Fibroblast of mammary gland (primary cell): ENCODE results near the gene DAZAP2.

Source experiments
- DNase-seq: peaks from one replicate; pipeline ENCODE4 v3.0.0-alpha.2; 2010; ENCODE audit warnings: low read depth
- H3K4me3 ChIP-seq: 2 replicates; pipeline ENCODE4 v1.5.1; 2011; ENCODE audit warnings: low read depth, mild to moderate bottlenecking, low read length, moderate library complexity; ENCODE audit not compliant: control insufficient read depth
- TF ChIP-seq, protein P1 (sequence below): conservative IDR thresholded peaks from 2 replicates; pipeline ENCODE4 v1.5.1; 2011; ENCODE audit warnings: low read depth, low read length, inconsistent platforms; ENCODE audit not compliant: control insufficient read depth, insufficient read depth

DAZAP2 gene

DNA sequence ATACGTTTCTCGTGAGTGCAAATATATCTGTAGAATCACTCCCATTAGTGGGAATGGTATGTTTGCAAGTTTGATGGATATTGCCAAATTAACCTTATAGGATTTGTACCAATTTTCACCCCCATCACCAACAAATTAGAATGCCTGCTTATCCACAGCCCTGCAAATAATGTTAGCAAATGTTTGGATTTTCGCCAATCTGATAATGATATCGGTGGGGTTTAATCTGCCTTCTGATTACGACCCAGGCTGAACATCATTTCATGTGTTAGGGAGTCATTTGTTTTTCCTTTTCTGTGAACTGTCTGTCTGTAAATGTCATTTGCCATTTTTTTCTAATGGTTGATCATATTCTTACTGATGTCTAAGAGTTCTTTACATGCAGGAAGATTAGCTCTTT lies 4.1 kb upstream of the DAZAP2 start:
- H3K4me3 ChIP-seq = no peak overlapping the region
- DNase-seq = no peak
- TF ChIP-seq, protein P1, sequence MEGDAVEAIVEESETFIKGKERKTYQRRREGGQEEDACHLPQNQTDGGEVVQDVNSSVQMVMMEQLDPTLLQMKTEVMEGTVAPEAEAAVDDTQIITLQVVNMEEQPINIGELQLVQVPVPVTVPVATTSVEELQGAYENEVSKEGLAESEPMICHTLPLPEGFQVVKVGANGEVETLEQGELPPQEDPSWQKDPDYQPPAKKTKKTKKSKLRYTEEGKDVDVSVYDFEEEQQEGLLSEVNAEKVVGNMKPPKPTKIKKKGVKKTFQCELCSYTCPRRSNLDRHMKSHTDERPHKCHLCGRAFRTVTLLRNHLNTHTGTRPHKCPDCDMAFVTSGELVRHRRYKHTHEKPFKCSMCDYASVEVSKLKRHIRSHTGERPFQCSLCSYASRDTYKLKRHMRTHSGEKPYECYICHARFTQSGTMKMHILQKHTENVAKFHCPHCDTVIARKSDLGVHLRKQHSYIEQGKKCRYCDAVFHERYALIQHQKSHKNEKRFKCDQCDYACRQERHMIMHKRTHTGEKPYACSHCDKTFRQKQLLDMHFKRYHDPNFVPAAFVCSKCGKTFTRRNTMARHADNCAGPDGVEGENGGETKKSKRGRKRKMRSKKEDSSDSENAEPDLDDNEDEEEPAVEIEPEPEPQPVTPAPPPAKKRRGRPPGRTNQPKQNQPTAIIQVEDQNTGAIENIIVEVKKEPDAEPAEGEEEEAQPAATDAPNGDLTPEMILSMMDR = no peak

DNA sequence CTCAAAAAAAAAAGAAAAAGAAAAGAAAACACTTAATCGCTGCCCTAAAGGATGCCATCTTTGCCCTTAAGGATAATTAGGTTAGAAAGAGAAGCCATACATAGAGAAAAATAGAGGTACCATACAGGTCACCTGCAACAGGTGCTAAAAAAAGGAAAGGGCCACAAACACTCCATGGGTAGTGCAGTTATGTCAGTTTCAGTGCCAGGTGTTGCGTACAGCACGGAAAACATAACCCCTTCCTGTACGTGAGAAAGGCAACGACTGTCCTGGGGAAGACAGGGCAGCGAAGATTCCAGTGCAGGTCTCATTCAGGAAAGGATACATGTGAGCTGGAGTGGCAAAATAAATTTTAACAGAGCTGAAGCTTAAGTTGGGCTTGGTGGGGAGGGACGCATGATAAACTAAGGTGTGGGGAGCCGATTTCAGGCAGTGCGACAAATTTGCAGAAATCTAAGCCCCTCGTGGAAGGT lies 553 bp upstream of the DAZAP2 start:
- peak overlapping the region; percentile 100 for H3K4me3 ChIP-seq
- no peak for DNase-seq
- TF ChIP-seq, protein P1 = no peak

DNA sequence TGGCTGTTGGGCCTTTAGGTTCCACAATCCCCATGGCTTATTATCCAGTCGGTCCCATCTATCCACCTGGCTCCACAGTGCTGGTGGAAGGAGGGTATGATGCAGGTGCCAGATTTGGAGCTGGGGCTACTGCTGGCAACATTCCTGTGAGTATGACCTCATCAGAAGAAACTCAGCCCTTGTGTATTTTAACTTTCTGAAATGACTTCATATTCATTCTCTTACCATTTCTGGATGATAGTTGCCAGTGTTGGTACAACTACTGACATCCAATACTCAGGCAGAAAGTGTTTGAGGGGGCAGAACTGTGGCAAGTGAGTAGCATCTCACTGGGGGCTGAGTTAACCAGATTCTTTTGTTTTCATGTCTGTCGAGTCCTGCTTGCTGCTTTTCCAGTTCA lies 2.3 kb downstream of the DAZAP2 start:
- H3K4me3 ChIP-seq = no peak overlapping the region
- peak; percentile 45 for DNase-seq
- TF ChIP-seq, protein P1 = no peak

DNA sequence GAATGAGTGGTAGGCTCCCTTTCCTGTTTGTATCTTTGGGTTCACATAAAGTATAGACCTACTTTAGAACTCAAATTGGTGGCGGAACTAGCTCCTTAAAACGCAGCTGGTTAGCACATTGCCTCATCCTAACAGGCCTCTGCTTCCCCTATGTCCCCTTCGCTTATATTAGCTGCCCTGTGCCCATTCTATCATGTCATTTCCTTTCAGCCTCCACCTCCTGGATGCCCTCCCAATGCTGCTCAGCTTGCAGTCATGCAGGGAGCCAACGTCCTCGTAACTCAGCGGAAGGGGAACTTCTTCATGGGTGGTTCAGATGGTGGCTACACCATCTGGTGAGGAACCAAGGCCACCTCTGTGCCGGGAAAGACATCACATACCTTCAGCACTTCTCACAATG lies 3.5 kb downstream of the DAZAP2 start:
- TF ChIP-seq, protein P1 = no peak
- DNase-seq = no peak
- no peak overlapping the region for H3K4me3 ChIP-seq

DNA sequence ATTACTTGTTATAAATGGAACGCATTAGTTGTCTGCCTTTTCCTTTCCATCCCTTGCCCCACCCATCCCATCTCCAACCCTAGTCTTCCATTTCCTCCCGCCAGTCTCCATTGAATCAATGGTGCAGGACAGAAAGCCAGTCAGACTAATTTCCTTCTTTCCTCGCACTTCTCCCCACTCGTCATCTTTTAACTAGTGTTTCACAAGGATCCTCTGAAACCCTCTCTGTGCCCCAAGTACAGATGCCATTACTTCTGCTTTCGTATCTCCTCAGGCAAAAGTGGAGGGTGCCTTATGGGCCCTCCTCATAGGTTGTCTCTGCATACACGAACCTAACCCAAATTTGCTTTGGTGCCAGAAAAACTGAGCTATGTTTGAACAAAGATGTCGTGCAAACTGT lies 4.2 kb downstream of the DAZAP2 start:
- TF ChIP-seq, protein P1 = no peak
- no peak for DNase-seq
- no peak overlapping the region for H3K4me3 ChIP-seq

DNA sequence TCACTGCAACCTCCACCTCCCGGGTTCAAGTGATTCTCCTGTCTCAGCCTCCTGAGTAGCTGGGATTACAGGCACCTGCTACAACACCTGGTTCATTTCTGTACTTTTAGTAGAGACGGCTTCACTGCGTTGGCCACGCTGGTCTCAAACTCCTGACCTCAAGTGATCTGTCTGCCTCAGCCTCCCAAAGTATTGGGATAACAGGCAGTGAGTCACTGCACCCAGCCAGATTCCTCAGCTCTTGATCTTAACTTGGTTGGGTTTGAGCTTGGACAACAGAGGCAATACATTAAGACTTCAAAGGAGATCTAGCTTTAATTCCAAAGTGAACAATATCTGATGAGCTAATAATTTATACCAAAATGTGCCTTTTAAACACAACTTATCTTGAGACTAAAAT lies 5.6 kb downstream of the DAZAP2 start:
- H3K4me3 ChIP-seq = no peak overlapping the region
- TF ChIP-seq, protein P1 = no peak
- peak; percentile 36 for DNase-seq
